Omental fat pad (tissue), 4 donors: ENCODE results near the gene IL1RAPL1. TPM values are rescaled to one million over a fixed set of nuclear protein-coding genes. Genes with fewer than 3 reads are reported as not detected.

ENCODE experiments used
- ATAC-seq: fragments of 150-250 bp; one replicate; pipeline ENCODE4 v1.9.1; 2016; ENCODE audit warnings: mild to moderate bottlenecking, moderate library complexity; ENCODE audit not compliant: low FRiP score
- DNase-seq: peaks from one replicate; pipeline ENCODE4 v3.0.0-alpha.2; 2019; ENCODE audit warnings: low spot score
- CTCF ChIP-seq, 3 donors: fragments of 450-650 bp; IDR thresholded peaks; one replicate each; pipeline ENCODE4 v1.5.1; 2016 to 2017; ENCODE audit warnings: antibody characterized with exemption in 3 of 3, mild to moderate bottlenecking in 3 of 3, moderate library complexity in 2 of 3
- total RNA-seq, 4 donors: library from RNA; depleted of rRNA; stranded (reverse); fragments of >200 nt; gene quantifications; one replicate each; pipeline ENCODE4 v1.1.0, GENCODE V29; 2016

Gene IL1RAPL1
- total RNA-seq, 4 donors from 2014 or later, result 0.13 to 0.93 (median 0.42) TPM

DNA sequence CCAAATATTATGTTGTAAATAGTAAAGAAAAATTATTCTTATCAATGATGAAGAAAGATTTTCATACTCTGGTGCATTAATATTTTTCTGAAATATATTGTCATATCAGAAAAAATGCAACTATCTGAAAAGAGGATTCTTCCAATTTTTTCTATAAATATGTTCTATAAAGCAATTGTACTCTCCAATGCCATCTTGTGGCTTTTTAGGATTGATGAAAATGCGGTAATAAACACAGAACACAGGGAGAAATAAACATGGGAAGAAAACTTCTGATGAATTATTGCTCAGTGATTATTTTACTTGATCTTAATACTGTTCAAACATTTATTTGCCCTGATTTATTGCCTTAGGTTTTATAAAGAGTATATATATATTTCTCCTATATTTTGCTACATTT lies 215.4 kb downstream of the IL1RAPL1 start:
- ATAC-seq (no peak), DNase-seq (no peak)
- TF ChIP-seq CTCF (IDR thresholded peaks at IDR 0.05), result no peak

- no peak for TF ChIP-seq CTCF (IDR thresholded peaks at IDR 0.05)
- ATAC-seq, result no peak
- no peak for DNase-seq
Observed at GRCh38 chrX:28835991-28836390, 248.7 kb downstream of the IL1RAPL1 start.

GRCh38 chrX:28843817-28844216 lies 256.6 kb downstream of the IL1RAPL1 start:
- ATAC-seq (no peak), DNase-seq (no peak)
- TF ChIP-seq CTCF (IDR thresholded peaks at IDR 0.05), result no peak

GRCh38 chrX:28847423-28847822 lies 260.2 kb downstream of the IL1RAPL1 start:
- ATAC-seq (peak; percentile 66), DNase-seq (no peak)
- TF ChIP-seq CTCF (IDR thresholded peaks at IDR 0.05), result no peak

GRCh38 chrX:28848707-28849106 lies 261.5 kb downstream of the IL1RAPL1 start:
- ATAC-seq, result no peak
- no peak for DNase-seq
- no peak for TF ChIP-seq CTCF (IDR thresholded peaks at IDR 0.05)

GRCh38 chrX:28850955-28851354 lies 263.7 kb downstream of the IL1RAPL1 start:
- ATAC-seq (no peak), DNase-seq (no peak)
- TF ChIP-seq CTCF (IDR thresholded peaks at IDR 0.05), result no peak

DNA sequence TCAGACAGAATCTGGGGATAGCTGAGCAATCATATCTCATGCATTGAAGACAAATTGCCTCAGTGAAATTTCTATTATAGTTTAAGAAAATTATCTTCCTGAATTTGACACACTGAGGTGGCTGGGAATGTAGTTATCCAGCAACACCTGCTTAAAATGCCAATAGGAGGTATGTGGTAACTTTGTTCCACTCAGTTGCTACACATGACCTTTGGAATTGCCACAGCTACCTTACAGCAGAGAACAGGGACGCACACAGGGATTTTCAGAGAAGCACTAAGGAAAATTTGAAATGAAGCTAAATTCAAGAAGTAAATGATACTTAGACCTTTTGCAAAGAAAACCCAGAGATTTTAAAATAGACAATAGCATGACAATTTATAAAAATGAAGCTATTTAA lies 264.6 kb downstream of the IL1RAPL1 start:
- DNase-seq, result no peak
- no peak for ATAC-seq
- TF ChIP-seq CTCF (IDR thresholded peaks at IDR 0.05), result no peak
